GM18502 (cell line): Measurements from ENCODE around the gene MEX3D.
"Not testable (repeated sequence)": the region's sequence is repeated elsewhere in the genome, so short reads cannot be mapped to it uniquely, and the experiment has no call there.

Experiments
- ATAC-seq: cut with Tn5 transposase; IDR thresholded peaks from one replicate; pipeline ENCODE4 v1.9.1; 2021; ENCODE audit warnings: mild to moderate bottlenecking; ENCODE audit not compliant: unreplicated experiment, poor library complexity

The MEX3D gene

DNA sequence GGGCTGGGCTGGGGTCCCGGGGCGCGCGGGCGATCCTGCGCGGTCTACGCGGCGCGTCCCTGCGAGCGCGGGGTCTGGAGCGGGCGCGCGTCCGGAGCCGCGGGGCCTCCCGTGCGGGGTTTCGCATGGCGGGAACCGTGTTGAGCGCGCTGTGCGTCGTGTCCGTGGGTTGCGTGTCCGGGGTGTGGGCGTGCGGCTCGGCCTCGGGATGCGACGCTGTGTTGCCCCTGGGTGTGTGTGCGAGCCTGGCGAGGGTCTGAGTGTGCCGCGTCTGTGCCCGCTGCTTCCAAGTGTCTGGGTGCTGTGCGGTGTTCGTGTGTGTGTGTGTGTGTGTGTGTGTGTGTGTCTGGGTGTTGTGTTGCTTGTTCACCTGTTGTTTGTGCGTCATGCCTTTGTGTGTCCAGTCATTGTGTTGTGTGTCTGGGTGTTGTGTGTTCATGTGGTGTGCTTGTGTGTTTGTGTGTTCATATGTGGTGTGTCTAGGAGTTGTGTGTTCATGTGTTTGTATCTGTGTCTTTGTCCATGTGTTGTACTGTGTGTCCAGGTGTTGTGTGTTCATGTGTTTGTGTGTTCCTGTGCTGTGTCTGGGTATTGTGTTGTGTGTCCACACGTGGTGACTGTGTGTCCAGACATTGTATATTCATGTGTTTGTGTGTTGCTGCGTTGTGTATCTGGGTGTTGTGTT, 43.7 kb downstream of the MEX3D start:
- no peak for ATAC-seq

DNA sequence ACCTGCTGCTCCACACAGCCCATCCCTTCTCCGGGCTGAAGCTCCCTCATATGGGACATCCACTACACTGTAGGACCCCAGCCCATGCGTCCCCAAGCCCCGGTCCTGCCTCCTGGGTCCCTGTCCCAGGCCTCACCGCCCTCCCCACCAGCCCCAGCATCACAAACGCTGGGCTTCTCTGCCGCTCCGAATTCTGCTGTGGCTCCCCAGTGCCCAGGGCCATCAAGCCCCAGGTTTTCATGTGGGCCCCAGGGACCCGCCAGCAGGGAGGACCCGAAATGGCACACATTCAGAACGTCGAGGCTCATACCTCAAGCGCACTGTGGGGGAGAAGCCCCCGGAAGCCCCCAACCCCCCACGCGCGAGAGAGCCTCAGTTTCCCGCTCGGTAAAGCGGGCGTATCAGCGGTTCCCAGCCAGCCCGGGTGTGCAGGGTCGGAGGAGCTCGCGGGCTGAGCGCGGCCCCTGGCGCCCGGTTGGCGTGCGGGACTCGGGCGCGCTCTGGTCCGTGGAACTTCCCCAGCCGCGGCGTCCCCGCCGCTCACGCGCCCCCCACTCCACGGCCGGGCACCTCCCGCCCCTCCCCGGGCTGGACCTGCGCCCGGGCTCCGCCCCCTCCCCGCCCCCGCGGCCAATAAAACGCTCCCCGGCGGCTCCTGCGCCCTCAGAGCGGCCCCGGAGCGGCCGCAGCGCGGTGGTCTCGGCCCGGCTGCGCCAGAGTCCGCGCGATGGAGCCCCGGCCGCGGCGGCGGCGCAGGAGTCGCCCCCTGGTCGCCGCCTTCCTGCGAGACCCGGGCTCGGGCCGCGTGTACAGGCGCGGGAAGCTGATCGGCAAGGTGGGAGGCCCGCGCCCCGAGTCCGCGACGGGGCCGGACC, 44.5 kb downstream of the MEX3D start, which contains the start of gene PLK5:
Gene PLK5 (plus strand): TSS at position 666 of the 875 bp plus-strand sequence. CDS start 2,920 bp downstream, outside the sequence.
- no peak for ATAC-seq

DNA sequence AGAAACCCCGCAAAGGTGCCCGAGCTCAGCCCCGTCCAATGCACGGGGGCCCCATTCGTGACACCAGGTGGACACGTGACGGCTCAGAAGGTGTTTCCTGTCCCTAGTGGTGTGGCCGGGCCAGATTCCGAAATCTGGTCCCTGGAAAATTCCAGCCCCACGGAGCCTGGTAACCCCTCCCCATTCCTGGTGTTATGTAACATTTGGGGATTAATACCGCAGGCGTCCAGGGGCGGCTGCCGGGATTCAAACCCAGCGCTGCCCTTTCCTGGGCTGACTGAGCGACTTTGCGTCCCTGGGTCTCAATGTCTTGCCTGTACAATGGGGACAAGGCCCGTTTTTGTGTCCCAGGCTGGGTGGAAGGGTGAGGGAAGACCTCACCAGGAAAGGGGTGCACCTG, 45.3 kb downstream of the MEX3D start:
- ATAC-seq = no peak

DNA sequence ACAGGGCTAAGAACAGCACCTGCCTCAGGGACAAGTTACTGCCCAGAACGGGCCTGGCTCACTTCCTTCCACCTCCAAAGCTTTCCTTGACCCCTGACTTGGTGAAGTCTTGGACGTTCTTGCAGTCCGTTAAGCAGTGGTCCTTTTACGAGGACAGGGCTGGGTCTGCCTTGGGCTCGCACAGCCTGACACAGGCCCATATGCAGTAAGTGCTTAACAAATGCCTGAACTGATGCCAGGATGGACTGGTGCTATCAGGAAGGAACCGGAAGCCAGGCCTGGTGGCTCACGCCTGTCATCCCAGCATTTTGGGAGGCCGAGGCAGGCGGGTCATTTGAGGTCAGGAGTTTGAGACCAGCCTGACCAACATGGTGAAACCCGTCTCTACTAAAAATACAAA, 46.1 kb downstream of the MEX3D start:
- ATAC-seq = no peak

DNA sequence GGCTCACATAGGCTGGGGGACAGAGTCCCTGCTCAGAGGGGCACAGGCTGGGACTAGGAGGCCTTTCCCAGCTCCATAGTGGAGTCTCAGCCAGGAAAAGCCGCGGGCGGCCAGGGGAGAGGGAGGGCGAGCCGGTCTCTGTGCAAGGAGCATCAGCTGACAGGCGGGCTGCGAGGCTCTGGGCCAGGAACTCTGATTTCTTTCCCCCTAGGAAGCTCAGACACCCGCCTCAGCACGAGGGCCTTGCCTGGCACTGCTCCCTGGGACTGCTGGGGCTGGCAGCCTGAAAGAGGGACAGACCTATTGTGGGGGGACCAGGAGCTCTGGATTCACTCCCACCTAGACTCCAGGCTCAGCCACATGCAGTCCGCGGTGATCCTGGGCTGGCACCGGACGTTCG, 46.5 kb downstream of the MEX3D start:
- ATAC-seq = no peak

DNA sequence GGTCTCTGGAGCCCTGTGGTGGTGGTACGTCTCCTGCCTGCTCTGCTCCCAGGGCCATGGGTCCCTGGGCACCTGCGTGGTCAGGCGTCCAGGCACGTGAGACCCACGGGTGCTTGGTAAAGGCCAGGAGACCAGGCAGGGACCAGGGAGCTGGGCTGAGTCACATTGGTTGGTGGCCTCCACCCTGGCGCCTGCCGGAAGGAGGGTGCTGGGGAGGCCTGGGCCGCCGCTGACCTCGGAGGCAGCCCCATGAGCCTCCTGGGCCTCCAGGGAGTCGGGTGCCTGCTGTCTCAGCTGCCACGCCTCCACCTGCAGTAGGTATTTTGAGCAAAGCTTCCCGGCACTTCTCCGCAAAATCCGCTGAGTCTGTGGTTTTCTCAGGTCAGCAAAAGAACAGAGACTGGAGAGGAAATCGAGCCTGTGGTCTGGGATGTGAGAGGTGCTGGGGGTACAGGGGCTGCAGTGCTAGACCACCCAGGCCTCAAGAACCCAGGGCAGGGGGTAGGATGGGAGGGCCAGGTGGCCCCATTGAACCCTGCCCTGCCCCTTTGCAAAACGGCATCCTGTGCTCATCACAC, 47.8 kb downstream of the MEX3D start:
- no peak for ATAC-seq

DNA sequence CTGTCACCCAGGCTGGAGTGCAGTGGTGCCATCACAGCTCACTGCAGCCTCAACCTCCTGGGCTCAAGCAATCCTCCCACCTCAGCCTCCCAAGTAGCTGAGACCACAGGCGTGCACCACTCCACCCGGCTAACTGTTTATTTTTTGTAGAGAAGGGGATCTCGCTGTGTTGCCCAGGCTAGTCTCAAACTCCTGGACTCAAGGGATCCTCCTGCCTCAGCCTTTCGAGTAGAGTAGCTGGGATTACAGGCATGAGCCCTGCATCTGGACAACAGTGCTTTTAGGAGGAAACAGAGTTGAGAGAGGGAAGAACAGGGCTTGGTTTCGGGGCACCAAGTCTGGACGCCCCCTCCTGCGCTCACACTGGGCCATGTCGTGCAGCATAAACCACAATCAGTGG, 48.3 kb downstream of the MEX3D start:
- ATAC-seq = not testable (repeated sequence)

DNA sequence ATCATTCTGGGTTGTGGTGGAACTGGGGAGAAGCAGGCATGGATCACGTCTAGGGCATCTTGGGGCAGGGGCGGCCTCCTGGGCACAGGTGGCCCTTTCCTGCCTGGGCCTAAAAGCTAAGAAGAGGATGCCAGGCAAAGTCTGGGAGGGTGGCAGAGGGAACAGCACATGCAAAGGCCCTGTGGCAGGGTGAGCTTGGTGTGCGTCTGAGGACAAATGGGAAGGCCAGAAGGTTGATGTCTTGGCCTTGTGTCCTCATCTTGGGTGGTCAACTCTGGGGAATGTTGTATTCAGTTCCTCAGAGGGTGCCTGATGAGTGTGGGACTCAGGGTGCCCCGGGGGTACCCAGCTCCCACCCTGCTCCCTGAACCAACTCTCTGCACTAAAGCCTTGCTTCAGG, 49.7 kb downstream of the MEX3D start:
- no peak for ATAC-seq

DNA sequence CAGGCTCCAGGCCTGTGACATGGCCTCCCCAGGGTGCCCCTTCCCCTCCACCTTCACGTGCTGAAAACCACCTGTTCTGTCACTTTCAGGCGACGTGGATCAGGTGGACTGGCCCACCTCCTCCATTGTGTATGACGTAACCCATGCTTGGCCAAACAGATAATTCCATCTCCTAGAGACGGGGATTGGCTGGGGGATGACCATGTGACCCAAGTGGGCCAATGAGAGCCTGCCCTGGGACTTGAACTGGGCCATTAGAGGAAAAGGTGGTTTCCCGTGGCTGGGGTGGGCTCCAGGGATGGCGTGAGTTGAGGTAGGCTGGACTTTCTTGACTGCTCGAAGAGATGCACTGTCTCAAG, 51.8 kb downstream of the MEX3D start:
- no peak for ATAC-seq

DNA sequence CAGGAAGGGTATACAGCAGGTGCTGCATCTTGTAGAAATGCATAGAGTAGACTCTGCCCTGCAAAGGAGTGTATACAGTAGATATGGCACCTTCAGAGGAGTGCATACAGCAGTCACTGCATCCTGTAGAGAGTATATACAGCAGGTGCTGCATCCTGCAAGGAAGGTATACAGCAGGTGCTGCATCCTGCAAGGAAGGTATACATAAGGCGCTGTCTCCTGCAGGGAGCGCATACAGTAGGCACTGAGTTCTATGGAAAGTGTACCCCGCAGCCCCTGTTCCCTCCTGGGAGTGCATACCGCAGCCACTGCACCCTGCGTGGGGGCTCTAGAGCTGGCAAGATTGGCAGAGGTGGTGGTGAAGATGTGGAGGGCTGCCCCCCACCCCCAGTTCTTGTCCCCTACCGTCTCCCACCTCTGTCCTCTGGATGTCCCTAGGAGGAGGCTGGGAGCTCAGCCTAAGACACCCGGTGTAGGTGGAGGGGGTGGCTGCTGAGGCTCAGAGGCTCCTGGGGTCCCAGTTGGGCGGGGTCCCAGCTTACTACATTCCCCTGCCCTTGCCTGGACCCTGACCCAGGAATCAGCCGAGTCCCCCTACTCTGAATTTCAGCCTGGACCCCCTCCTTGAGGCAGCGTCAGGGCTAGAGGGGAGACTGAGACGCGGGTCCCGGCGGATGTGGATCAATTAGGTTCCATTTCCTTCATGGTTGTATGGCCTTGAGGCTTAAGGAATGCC, 53.0 kb downstream of the MEX3D start:
- ATAC-seq = no peak

DNA sequence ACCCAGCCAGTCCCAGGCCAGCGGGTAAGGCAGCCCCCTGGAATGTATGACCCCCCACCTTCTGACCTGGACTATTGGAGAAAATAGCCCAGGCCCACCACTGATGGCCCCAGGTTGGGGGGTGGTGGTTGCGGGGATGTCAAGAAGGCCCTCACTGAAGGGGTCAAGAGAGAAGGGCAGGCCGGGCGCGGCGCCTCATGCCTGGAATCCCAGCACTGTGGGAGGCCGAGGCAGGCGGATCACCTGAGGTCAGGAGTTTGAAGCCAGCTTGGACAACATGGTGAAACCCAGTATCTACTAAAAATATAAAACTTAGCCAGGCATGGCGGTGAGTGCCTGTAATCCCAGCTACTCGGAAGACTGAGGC, 53.8 kb downstream of the MEX3D start:
- no peak for ATAC-seq

DNA sequence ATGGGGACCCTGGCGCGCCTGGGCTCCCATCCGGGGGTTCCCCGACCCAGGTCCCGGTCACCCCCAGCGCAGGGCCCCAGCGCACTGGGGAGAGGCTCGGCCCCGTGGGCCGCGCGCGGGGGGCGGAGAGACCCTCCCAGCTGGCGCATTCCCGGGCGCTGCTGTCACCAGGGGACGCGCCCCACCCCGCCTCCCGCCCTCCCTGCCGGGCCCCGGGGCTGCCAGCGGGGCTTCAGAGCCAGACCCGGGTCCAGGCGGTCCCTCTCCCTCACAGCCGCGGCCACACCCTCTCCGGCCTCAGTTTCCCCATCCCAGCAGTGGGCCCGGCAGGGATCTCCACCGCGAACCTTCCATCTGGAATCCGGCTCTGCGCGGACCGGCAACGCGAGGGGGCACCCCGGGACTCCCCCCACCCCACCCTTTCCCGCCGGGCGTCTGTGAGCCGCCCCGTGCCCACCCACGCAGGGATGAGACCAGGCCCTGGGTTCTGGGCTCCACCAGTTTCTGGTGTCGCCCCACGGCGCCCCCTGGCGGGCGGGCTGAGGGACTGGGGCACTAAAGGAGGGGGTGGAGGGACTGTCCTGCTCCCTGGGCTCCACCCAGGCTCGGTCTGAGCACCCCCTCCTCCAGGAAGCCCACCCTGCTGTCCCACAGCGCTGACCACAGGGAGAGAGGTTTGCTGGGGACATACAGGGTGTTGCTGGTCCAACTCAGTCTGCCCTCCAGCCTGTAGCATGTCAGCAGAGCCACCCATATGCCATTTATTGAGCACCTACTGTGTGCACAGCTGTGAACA, 54.4 kb downstream of the MEX3D start:
- no peak for ATAC-seq

DNA sequence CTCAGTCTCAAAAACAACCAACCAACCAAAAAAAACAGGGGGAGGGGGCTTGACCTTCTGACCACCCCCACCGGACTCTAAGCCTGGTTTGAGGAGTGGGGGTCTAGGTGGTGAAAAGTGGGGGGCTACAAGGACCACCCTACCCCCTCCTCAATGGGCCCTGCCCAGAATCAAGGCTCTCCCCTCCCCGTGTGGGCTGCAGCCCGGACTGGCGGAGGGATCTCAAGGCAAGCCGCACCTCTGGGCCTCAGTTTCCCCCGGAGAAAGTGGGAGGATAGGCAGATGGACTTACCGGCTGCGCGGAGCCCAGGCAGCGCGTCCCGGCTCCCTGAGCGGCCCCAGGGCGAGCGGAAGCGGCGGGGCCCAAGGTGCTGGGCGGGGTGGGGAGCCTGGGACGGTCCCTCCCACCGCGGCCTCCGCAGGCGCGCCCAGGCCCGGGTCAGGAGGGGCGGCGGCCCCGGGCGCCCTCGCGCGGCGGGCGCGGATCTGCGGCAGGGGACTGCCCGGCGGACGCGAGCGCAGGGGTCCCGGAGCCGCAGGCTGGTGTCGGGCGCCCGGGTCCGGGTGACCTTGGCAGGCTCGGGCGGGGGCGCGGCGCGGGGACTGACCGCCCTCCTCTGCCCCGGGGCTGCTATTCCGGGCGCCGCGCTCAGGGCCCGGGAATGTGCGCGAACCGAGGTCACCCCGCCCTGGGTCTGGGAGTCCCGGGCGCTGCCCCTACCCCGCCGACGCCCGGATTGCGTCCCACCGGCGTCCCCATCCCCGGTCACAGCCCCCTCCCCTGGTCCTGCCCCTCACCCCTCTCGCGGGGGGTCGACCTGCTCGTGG, 55.2 kb downstream of the MEX3D start, which contains the start of gene ADAMTSL5:
Gene ADAMTSL5 (minus strand): TSS at position 349 of the 828 bp plus-strand sequence. CDS start 2,076 bp downstream, outside the sequence.
- no peak for ATAC-seq

DNA sequence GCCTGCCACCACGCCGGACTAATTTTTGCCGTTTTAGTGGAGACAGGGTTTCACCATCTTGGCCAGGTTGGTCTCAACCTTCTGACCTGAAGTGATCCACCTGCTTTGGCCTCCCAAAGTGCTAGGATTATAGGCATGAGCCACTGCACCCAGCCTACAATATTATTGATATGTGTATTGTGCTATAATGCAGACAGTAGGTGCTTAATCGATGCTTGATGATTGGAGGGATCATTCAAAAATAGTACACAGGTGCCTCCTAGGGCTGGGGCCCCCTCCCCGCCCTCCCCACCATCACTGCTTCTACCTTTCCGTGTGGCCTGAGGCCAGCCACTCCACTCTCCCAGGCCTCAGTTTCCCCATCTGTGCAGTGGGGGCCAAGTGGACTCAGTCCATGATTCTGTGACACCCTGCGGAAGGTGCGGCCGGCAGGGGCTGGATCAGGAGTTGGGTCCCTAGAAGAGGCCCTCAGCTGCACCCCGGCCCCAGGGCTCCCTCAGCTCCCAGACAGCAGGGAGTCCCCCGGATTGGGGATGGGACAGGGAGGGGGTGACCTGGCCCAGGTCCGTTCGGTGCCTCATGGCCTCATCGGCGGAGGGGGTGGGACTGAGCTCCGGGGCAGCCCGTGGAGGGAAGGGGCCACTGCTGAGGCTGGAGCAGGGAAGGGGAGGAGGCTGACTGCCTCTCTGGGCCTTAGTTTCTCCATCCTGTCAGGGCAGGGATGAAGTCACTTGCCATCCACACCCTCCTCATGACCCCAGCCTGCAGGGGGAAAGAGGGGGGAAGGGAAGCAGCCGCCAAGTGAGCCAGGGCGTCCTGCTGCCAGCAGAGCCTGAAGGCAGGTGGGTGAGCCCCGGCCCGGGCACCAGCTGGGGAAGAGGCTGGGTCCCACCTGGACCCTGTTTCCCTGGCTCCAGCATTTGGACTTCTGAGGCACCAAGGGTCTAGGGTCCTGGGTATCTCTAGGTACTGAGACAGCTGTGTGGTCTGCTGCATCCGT, 56.5 kb downstream of the MEX3D start:
- no peak for ATAC-seq

DNA sequence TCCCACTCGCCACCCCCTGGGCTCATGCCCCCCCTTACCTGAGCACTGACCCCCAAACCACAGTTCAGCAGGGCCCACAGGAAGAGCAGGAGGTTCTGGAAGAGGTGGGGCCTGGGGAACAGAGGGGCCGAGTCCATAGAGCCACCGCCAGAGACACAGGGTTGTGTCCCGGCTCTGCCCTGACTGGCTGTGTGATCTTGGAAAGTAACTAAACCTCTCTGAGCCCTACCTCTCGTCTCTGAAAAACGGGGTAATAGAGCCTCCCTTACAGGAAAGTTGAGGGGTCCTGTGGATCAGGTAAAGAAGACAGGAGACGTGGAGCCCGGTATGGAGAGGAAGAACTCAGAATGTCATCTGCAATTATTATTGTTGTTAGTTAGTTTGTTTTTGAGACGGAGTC, 57.3 kb downstream of the MEX3D start:
- no peak for ATAC-seq

DNA sequence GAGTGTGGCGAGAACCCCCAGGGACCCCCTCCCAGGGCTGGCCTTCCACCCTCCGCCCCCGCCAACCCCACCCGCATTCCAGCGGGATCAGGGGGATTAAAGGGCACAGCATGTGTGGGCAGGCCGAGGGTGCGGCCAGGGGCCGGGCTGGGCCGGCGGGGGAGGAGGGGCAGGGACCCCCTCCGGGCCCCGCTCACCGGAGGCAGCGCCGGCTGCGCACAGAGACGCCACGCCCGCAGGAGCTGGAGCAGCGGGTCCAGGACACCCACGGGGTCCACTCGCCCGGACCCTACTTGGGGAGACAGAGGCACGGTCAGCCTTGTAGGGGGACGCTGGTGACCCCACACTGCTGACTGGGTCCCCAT, 57.7 kb downstream of the MEX3D start:
- ATAC-seq = no peak

DNA sequence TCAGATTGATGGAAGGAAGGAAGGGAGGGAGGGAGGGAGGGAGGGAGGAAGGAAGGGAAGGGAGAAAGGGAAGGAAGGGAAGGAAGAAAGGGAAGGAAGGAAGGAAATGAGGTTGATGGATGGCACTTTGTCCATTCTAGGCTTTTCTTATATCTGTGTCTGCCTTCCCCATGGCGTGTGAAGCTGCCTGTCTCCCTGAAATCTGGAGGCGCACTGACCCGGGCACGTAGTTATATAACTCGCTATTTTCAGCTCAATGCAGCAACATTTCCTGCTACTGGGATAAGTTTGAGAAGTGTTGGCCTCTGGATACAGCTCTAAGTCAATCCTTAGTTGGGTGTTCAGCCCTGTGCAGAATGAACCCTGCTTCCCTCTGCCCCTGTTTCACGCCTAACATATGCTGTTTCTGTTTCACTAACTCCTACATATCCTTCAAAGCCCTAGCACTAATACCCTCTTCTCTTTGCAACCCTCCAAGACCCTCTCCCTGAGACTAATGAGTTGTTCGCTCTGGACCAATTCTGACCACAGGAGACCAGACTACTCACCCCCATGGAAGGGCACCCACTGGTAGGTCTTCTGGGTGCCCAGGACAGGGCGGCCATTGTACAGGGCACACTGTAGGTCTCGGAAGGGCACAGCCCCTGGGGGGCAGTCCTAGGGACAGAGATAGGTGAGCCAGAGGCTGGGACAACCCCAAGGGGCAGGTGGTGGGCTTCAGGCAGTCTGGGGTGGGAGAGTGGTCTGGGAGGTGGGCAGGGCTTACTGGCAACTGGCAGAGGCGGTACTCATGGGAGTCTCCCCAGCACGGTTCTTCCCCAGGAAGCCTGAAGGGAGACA, 58.3 kb downstream of the MEX3D start:
- ATAC-seq = no peak
